ENCODE measurements around the gene POMP.

GRCh38 chr13:28630869-28631268 is 28.1 kb upstream of the POMP start:
- TF ChIP-seq CTCF (conservative IDR thresholded peaks at IDR 0.05; ENCODE audit: low read length) (no peak), EZH2phosphoT487 (IDR thresholded peaks at IDR 0.05; ENCODE audit: borderline replicate concordance, low read depth, low read length) (no peak)
